Measurements from ENCODE around the gene CALR.

DNA sequence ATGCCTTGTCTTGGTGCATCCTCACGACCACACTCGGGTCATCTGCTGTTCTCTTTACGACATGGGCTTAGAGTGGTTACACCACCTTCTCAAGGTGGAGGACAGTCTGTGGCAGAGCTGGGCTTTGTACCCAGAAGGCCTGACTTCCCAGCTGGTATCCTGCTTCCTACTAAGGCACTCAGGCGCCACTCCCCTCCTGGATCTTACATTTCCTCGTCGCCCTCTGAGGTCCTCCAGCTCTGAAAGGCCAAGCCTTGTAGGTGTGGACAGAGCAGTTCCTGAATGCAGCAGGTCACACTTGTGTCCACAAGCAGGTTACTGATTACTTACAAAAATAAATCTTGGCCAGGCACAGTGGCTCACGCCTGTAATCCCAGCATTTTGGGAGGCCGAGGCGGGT, 31.2 kb upstream of the CALR start:
- TF ChIP-seq, protein P1, sequence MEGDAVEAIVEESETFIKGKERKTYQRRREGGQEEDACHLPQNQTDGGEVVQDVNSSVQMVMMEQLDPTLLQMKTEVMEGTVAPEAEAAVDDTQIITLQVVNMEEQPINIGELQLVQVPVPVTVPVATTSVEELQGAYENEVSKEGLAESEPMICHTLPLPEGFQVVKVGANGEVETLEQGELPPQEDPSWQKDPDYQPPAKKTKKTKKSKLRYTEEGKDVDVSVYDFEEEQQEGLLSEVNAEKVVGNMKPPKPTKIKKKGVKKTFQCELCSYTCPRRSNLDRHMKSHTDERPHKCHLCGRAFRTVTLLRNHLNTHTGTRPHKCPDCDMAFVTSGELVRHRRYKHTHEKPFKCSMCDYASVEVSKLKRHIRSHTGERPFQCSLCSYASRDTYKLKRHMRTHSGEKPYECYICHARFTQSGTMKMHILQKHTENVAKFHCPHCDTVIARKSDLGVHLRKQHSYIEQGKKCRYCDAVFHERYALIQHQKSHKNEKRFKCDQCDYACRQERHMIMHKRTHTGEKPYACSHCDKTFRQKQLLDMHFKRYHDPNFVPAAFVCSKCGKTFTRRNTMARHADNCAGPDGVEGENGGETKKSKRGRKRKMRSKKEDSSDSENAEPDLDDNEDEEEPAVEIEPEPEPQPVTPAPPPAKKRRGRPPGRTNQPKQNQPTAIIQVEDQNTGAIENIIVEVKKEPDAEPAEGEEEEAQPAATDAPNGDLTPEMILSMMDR (IDR thresholded peaks at IDR 0.05; ENCODE audit: extremely low read depth in 1 of 2, insufficient read depth in 1 of 2, low read depth in 1 of 2, low read length in 2 of 2) = no peak
- no peak for TF ChIP-seq POLR2AphosphoS5 (IDR thresholded peaks at IDR 0.05; ENCODE audit: insufficient read depth, low read depth, low read length)

Measured in endothelial cell of umbilical vein (primary cell).